DND-41 (cell line): ENCODE measurements around the gene SLAMF1.

Source experiments
- CTCF ChIP-seq: IDR thresholded peaks from 2 replicates; pipeline ENCODE4 v1.5.1; 2012; ENCODE audit warnings: borderline replicate concordance, low read length, moderate library complexity, mild to moderate bottlenecking; ENCODE audit not compliant: poor library complexity, severe bottlenecking; ENCODE audit errors: extremely low read depth
- EZH2 ChIP-seq: IDR thresholded peaks from 3 replicates; pipeline ENCODE4 v1.6.1; 2012; ENCODE audit warnings: borderline replicate concordance, low read depth, mild to moderate bottlenecking, moderate library complexity, low read length, inconsistent platforms; ENCODE audit not compliant: severe bottlenecking

GRCh38 chr1:160672789-160673695, 26.2 kb upstream of the SLAMF1 start:
- TF ChIP-seq CTCF (no peak), EZH2 (no peak)
